SK-N-MC (cell line): ENCODE measurements around the gene C22orf15.

Experiments
- EZH2 ChIP-seq: fragments of 200-600 bp; sonication (generic); IDR thresholded peaks from one replicate; pipeline ENCODE4 v1.6.1; 2017; ENCODE audit warnings: antibody characterized with exemption
- POLR2AphosphoS5 ChIP-seq: IDR thresholded peaks from 2 replicates; pipeline ENCODE4 v1.6.1; 2012; ENCODE audit warnings: mild to moderate bottlenecking, low read depth, low read length, borderline replicate concordance

DNA sequence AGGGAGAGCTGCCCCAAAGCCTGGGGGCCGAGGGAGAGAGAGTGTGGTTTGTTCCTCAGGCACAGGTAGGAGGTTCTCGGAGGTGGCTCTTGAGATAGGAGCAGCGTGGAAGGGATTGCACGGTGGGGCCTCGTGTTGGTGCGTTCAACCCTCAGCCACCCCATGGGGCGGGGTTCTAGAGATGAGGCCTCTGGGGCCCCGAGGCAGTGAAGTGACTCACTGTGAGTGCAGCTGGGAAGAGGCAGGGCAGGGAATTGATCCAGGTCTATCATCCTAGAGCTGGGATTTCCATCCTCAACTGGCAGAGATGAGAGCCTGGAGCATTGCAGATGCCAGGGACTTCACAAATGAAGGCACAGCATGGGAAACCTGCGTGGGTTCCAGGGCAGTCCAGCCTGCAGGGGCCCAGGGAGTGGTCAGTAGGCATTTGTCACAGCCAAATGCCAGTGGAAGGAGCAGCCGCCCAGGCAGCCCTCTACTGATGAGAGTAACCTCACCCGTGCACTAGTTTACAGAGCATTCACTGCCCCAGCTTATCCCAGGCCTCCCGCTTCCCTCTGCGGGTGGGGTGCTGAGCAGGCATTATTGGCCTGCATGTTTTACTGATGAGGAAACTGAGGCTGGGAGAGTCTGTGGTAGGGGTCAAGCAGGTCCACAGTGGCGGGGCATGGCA lies 18.9 kb downstream of the C22orf15 start:
- TF ChIP-seq POLR2AphosphoS5 (no peak), EZH2 (no peak)
